HL-60 (cell line): ENCODE measurements around the gene PAPPA2.

Experiments
- GABPA ChIP-seq: IDR thresholded peaks from 2 replicates; pipeline ENCODE4 v1.6.1; 2012; ENCODE audit warnings: low read depth
- POLR2AphosphoS5 ChIP-seq: IDR thresholded peaks from 2 replicates; pipeline ENCODE4 v1.6.1; 2012; ENCODE audit warnings: low read depth
- SPI1 ChIP-seq: IDR thresholded peaks from 2 replicates; pipeline ENCODE4 v1.6.1; 2012; ENCODE audit warnings: low read depth, mild to moderate bottlenecking, borderline replicate concordance
- TF ChIP-seq, protein P1 (sequence below): IDR thresholded peaks from one replicate; pipeline ENCODE4 v1.5.1; 2011; ENCODE audit warnings: low read length, control low read depth, inconsistent platforms; ENCODE audit not compliant: insufficient read depth
- TF ChIP-seq, protein P2 (sequence below): IDR thresholded peaks from 2 replicates; pipeline ENCODE4 v1.6.1; 2012; ENCODE audit warnings: low read depth; ENCODE audit not compliant: insufficient replicate concordance

GRCh38 chr1:176786274-176786673 lies 323.3 kb downstream of the PAPPA2 start:
- TF ChIP-seq POLR2AphosphoS5 (no peak), GABPA (no peak), SPI1 (no peak)
- TF ChIP-seq, protein P1, sequence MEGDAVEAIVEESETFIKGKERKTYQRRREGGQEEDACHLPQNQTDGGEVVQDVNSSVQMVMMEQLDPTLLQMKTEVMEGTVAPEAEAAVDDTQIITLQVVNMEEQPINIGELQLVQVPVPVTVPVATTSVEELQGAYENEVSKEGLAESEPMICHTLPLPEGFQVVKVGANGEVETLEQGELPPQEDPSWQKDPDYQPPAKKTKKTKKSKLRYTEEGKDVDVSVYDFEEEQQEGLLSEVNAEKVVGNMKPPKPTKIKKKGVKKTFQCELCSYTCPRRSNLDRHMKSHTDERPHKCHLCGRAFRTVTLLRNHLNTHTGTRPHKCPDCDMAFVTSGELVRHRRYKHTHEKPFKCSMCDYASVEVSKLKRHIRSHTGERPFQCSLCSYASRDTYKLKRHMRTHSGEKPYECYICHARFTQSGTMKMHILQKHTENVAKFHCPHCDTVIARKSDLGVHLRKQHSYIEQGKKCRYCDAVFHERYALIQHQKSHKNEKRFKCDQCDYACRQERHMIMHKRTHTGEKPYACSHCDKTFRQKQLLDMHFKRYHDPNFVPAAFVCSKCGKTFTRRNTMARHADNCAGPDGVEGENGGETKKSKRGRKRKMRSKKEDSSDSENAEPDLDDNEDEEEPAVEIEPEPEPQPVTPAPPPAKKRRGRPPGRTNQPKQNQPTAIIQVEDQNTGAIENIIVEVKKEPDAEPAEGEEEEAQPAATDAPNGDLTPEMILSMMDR = no peak
- TF ChIP-seq, protein P2, sequence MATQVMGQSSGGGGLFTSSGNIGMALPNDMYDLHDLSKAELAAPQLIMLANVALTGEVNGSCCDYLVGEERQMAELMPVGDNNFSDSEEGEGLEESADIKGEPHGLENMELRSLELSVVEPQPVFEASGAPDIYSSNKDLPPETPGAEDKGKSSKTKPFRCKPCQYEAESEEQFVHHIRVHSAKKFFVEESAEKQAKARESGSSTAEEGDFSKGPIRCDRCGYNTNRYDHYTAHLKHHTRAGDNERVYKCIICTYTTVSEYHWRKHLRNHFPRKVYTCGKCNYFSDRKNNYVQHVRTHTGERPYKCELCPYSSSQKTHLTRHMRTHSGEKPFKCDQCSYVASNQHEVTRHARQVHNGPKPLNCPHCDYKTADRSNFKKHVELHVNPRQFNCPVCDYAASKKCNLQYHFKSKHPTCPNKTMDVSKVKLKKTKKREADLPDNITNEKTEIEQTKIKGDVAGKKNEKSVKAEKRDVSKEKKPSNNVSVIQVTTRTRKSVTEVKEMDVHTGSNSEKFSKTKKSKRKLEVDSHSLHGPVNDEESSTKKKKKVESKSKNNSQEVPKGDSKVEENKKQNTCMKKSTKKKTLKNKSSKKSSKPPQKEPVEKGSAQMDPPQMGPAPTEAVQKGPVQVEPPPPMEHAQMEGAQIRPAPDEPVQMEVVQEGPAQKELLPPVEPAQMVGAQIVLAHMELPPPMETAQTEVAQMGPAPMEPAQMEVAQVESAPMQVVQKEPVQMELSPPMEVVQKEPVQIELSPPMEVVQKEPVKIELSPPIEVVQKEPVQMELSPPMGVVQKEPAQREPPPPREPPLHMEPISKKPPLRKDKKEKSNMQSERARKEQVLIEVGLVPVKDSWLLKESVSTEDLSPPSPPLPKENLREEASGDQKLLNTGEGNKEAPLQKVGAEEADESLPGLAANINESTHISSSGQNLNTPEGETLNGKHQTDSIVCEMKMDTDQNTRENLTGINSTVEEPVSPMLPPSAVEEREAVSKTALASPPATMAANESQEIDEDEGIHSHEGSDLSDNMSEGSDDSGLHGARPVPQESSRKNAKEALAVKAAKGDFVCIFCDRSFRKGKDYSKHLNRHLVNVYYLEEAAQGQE = no peak
